Fibroblast of lung (primary cell): ENCODE measurements around the gene BABAM2.

Source experiments
- CTCF ChIP-seq, 2 donors: IDR thresholded peaks in 1 of 2; conservative IDR thresholded peaks in 1 of 2; 1 replicate in 1 of 2; 2 replicates in 1 of 2; pipeline ENCODE4 v1.5.1; 2011 to 2012; ENCODE audit warnings: low read length in 2 of 2, control low read depth in 1 of 2, inconsistent platforms in 1 of 2, low read depth in 1 of 2, mild to moderate bottlenecking in 1 of 2
- EZH2 ChIP-seq: IDR thresholded peaks from 2 replicates; pipeline ENCODE4 v1.5.1; 2012; ENCODE audit warnings: low read length, control low read depth, mild to moderate bottlenecking; ENCODE audit errors: missing control alignments

GRCh38 chr2:28293416-28293815 is 402.9 kb downstream of the BABAM2 start:
- TF ChIP-seq CTCF (conservative IDR thresholded peaks at IDR 0.05 in 1 of 2, IDR thresholded peaks at IDR 0.05 in 1 of 2; ENCODE audit: low read depth in 1 of 2, low read length in 2 of 2) (no peak), EZH2 (no peak)
